OCI-LY3 (cell line): ENCODE measurements around the gene ZNF627.

Experiments
- EZH2phosphoT487 ChIP-seq: fragments of 200-600 bp; shearing (Covaris generic); IDR thresholded peaks from 2 replicates; pipeline ENCODE4 v1.6.1; 2018; ENCODE audit warnings: antibody characterized with exemption, mixed run types, low read depth
- TF ChIP-seq, protein P1 (sequence below): fragments of 200-600, 300-600 bp; sonication (generic); IDR thresholded peaks from 2 replicates; pipeline ENCODE4 v1.5.1; 2014; ENCODE audit warnings: antibody characterized with exemption, low read length, low read depth

DNA sequence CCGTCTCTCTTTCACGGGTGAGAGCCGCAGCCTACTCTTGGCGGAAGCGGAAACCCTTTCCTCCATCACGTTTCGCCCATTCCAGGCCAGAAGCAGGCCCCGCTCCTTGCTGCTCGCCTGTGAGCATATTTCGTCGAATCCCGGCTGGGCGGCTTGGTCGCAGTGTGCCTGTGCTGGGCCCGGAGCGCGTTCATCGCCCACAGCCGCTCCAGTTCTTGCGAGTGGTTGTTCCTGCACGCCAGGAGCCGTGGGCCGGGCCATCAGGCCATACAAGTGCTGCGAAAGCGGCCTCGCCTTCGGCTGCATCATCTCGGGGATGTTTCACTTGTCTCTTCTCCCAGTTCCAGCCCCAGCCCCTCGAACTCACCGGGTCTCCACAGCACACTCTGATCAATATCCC is 65.0 kb downstream of the ZNF627 start:
- TF ChIP-seq, protein P1, sequence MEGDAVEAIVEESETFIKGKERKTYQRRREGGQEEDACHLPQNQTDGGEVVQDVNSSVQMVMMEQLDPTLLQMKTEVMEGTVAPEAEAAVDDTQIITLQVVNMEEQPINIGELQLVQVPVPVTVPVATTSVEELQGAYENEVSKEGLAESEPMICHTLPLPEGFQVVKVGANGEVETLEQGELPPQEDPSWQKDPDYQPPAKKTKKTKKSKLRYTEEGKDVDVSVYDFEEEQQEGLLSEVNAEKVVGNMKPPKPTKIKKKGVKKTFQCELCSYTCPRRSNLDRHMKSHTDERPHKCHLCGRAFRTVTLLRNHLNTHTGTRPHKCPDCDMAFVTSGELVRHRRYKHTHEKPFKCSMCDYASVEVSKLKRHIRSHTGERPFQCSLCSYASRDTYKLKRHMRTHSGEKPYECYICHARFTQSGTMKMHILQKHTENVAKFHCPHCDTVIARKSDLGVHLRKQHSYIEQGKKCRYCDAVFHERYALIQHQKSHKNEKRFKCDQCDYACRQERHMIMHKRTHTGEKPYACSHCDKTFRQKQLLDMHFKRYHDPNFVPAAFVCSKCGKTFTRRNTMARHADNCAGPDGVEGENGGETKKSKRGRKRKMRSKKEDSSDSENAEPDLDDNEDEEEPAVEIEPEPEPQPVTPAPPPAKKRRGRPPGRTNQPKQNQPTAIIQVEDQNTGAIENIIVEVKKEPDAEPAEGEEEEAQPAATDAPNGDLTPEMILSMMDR = no peak
- no peak for TF ChIP-seq EZH2phosphoT487
